ENCODE results near the gene PBXIP1. TPM values are rescaled to one million over a fixed set of nuclear protein-coding genes. Genes with fewer than 3 reads are reported as not detected.

Gene PBXIP1
- total and polyA plus RNA-seq, 7 donors: 8.3 to 251 (median 178) TPM

- H3K36me3 ChIP-seq: peaks cover 8 to 43% (median 25%) of the 10 kb centered on the region in 4 donors
- intact Hi-C loops (cut with DNase I): no loop called here
- no peaks in the 10 kb centered on the region for H3K9me3 ChIP-seq
- TF ChIP-seq POLR2A (IDR thresholded peaks at IDR 0.05) (no peak), EP300 (IDR thresholded peaks at IDR 0.05) (no peak), CTCF (IDR thresholded peaks at IDR 0.05) (no peak), POLR2AphosphoS5 (IDR thresholded peaks at IDR 0.05) (no peak)
- H3K27ac ChIP-seq: peak overlapping the region in 1 of 4 donors; percentile 14
- H3K27me3 ChIP-seq: no peaks in the 10 kb centered on the region
- 49 to 77% methylated on average over 15 of the region's 15 CpGs for WGBS, 2 donors
- no peak for DNase-seq
- no peak overlapping the region for H3K4me3 ChIP-seq
- peaks cover 0 to 51% (median 47%) of the 10 kb centered on the region in 4 donors for H3K4me1 ChIP-seq
These were observed 3.8 kb downstream of the PBXIP1 start for GRCh38 chr1:154951901-154952657.

GRCh38 chr1:154948079-154948478 lies 7.8 kb downstream of the PBXIP1 start:
- intact Hi-C loops (cut with DNase I): no loop called here
- no peak for TF ChIP-seq POLR2A (IDR thresholded peaks at IDR 0.05)
- no peak for TF ChIP-seq POLR2AphosphoS5 (IDR thresholded peaks at IDR 0.05)
- TF ChIP-seq EP300 (IDR thresholded peaks at IDR 0.05): no peak
- no peak for TF ChIP-seq CTCF (IDR thresholded peaks at IDR 0.05)

GRCh38 chr1:154945962-154946850 lies 9.7 kb downstream of the PBXIP1 start:
- Histone ChIP-seq H3K4me3 (no peak overlapping the region), H3K9me3 (no peaks in the 10 kb centered on the region), H3K27me3 (no peaks in the 10 kb centered on the region), H3K27ac (no peak overlapping the region), H3K4me1 (peaks cover 0 to 17% (median 6%) of the 10 kb centered on the region in 4 donors), H3K36me3 (peaks cover 7 to 65% (median 34%) of the 10 kb centered on the region in 4 donors)
- TF ChIP-seq EP300 (IDR thresholded peaks at IDR 0.05) (no peak), POLR2AphosphoS5 (IDR thresholded peaks at IDR 0.05) (no peak), CTCF (IDR thresholded peaks at IDR 0.05) (no peak), POLR2A (IDR thresholded peaks at IDR 0.05) (no peak)
- intact Hi-C loops (cut with DNase I): no loop called here
- 85 to 87% methylated on average over 17 of the region's 17 CpGs for WGBS, 2 donors
- no peak for DNase-seq

More at GRCh38 chr1:154948079-154948478, 7.8 kb downstream of the PBXIP1 start:
- H3K9me3 ChIP-seq: no peaks in the 10 kb centered on the region
- H3K4me1 ChIP-seq: peaks cover 0 to 28% (median 16%) of the 10 kb centered on the region in 4 donors
- no peaks in the 10 kb centered on the region for H3K27me3 ChIP-seq
- peaks cover 8 to 71% (median 38%) of the 10 kb centered on the region in 4 donors for H3K36me3 ChIP-seq
- WGBS, 2 donors: 96 to 97% methylated on average over 11 of the region's 11 CpGs
- H3K4me3 ChIP-seq: no peak overlapping the region
- no peak for DNase-seq
- no peak overlapping the region for H3K27ac ChIP-seq

- Histone ChIP-seq H3K9me3 (no peaks in the 10 kb centered on the region), H3K27ac (peak overlapping the region in 1 of 4 donors; percentile 51), H3K27me3 (no peaks in the 10 kb centered on the region), H3K4me1 (peaks cover 0 to 17% (median 6%) of the 10 kb centered on the region in 4 donors), H3K4me3 (no peak overlapping the region), H3K36me3 (peaks cover 0 to 57% (median 25%) of the 10 kb centered on the region in 4 donors)
- no peak for DNase-seq
- TF ChIP-seq POLR2AphosphoS5 (IDR thresholded peaks at IDR 0.05): no peak
- TF ChIP-seq CTCF (IDR thresholded peaks at IDR 0.05): no peak
- intact Hi-C loops (cut with DNase I): no loop called here
- 84 to 88% methylated on average over 15 of the region's 15 CpGs for WGBS, 2 donors
These were observed 10.5 kb downstream of the PBXIP1 start for GRCh38 chr1:154945160-154945961.
